ENCODE results near the gene TNFSF12.
A peak's percentile ranks its signal among the peaks of the same experiment; 100 is the strongest.

TNFSF12 gene

GRCh38 chr17:7560172-7561027, 11.5 kb downstream of the TNFSF12 start:
- H4K20me1 ChIP-seq (ENCODE audit: insufficient read depth), result no peaks in the 10 kb centered on the region
- H2AFZ ChIP-seq (ENCODE audit: low read depth), result no peak overlapping the region
- H3K36me3 ChIP-seq (ENCODE audit: insufficient read depth), result no peaks in the 10 kb centered on the region
- TF ChIP-seq, protein P1, sequence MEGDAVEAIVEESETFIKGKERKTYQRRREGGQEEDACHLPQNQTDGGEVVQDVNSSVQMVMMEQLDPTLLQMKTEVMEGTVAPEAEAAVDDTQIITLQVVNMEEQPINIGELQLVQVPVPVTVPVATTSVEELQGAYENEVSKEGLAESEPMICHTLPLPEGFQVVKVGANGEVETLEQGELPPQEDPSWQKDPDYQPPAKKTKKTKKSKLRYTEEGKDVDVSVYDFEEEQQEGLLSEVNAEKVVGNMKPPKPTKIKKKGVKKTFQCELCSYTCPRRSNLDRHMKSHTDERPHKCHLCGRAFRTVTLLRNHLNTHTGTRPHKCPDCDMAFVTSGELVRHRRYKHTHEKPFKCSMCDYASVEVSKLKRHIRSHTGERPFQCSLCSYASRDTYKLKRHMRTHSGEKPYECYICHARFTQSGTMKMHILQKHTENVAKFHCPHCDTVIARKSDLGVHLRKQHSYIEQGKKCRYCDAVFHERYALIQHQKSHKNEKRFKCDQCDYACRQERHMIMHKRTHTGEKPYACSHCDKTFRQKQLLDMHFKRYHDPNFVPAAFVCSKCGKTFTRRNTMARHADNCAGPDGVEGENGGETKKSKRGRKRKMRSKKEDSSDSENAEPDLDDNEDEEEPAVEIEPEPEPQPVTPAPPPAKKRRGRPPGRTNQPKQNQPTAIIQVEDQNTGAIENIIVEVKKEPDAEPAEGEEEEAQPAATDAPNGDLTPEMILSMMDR (conservative IDR thresholded peaks at IDR 0.05; ENCODE audit: low read depth, low read length), result peak; percentile 31
- no peak overlapping the region for H3K9ac ChIP-seq
- H3K4me1 ChIP-seq (ENCODE audit: low read depth, poor library complexity, severe bottlenecking), result no peaks in the 10 kb centered on the region
- no peaks in the 10 kb centered on the region for H3K27me3 ChIP-seq (ENCODE audit: insufficient read depth, low read depth)
- H3K27ac ChIP-seq, result no peak overlapping the region
- H3K4me3 ChIP-seq (IDR thresholded peaks at IDR 0.05; ENCODE audit: insufficient read depth, low read depth, low read length), result no peak overlapping the region
- peak overlapping the region; percentile 45; the same call in 1 of the 2 replicates for H3K4me2 ChIP-seq
- H3K79me2 ChIP-seq (ENCODE audit: insufficient read depth, low read depth), result peaks cover 8% of the 10 kb centered on the region; the same call in 1 of the 2 replicates

DNA sequence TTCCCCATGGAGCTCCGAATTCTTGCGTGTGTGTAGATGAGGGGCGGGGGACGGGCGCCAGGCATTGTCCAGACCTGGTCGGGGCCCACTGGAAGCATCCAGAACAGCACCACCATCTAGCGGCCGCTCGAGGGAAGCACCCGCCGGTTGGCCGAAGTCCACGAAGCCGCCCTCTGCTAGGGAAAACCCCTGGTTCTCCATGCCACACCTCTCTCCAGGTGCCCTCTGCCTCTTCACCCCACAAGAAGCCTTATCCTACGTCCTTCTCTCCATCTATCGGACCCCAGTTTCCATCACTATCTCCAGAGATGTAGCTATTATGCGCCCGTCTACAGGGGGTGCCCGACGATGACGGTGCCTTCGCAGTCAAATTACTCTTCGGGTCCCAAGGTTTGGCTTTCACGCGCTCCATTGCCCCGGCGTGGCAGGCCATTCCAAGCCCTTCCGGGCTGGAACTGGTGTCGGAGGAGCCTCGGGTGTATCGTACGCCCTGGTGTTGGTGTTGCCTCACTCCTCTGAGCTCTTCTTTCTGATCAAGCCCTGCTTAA, 12.2 kb downstream of the TNFSF12 start:
- H3K4me3 ChIP-seq (IDR thresholded peaks at IDR 0.05; ENCODE audit: insufficient read depth, low read depth, low read length), result no peak overlapping the region
- H3K27ac ChIP-seq, result peak overlapping the region; percentile 24; the same call in 1 of the 2 replicates
- TF ChIP-seq, protein P1 (conservative IDR thresholded peaks at IDR 0.05; ENCODE audit: low read depth, low read length), result peak; percentile 19; the same call in 1 of the 2 replicates
- peak overlapping the region; percentile 45; the same call in 1 of the 2 replicates for H3K4me2 ChIP-seq
- peaks cover 8% of the 10 kb centered on the region; the same call in 1 of the 2 replicates for H3K79me2 ChIP-seq (ENCODE audit: insufficient read depth, low read depth)
- H3K27me3 ChIP-seq (ENCODE audit: insufficient read depth, low read depth), result no peaks in the 10 kb centered on the region
- H3K36me3 ChIP-seq (ENCODE audit: insufficient read depth), result no peaks in the 10 kb centered on the region
- no peaks in the 10 kb centered on the region for H3K4me1 ChIP-seq (ENCODE audit: low read depth, poor library complexity, severe bottlenecking)
- peak overlapping the region; percentile 34; the same call in 1 of the 2 replicates for H2AFZ ChIP-seq (ENCODE audit: low read depth)
- peak overlapping the region; percentile 47; the same call in 1 of the 2 replicates for H3K9ac ChIP-seq
- H4K20me1 ChIP-seq (ENCODE audit: insufficient read depth), result no peaks in the 10 kb centered on the region

DNA sequence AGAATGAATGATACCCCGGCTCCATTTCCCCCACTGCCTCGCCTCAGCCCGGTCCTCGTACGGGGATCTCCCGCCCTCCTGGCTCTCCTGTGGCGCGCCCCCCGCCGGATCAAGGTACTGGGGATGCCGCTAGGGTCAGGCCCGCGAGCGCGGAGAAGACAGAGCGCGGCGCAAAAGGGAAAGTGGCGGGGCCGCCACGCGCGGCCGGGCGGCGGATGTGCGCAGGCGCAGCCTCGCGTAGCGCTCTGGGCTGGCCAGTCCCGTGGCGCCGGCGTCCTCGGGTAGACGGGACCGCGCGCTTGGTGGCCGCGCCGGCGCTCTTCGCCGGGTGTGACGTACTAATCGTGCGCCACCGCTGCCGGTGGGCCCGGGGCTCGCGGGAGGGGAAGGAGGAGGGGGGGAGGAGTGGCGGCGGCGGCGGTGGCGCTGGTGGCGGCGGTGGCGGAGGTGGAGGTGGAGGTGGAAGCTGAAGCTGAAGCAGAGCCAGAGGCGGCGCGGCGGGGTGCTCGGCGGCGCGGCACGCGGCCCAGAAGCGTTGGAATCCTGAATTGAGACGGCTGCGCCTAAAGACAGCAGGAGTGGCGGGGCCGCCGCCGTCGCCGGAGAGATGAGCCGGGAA, 12.8 kb downstream of the TNFSF12 start, which contains the start of gene SENP3:
Gene SENP3, plus strand, starts transcription at position 331 of the 619 bp plus-strand sequence. CDS start 1,158 bp downstream, outside the sequence.
- Histone ChIP-seq H3K79me2 (ENCODE audit: insufficient read depth, low read depth) (peaks cover 8% of the 10 kb centered on the region; the same call in 1 of the 2 replicates), H3K27me3 (ENCODE audit: insufficient read depth, low read depth) (no peaks in the 10 kb centered on the region), H3K36me3 (ENCODE audit: insufficient read depth) (no peaks in the 10 kb centered on the region), H3K27ac (peak within 1 kb of the TSS; percentile 28; the same call in 1 of the 2 replicates), H2AFZ (ENCODE audit: low read depth) (peak within 1 kb of the TSS; percentile 34; the same call in 1 of the 2 replicates), H3K4me3 (IDR thresholded peaks at IDR 0.05; ENCODE audit: insufficient read depth, low read depth, low read length) (no peak within 1 kb of the TSS), H3K4me2 (peak within 1 kb of the TSS; percentile 45), H4K20me1 (ENCODE audit: insufficient read depth) (no peaks in the 10 kb centered on the region), H3K9ac (peak within 1 kb of the TSS; percentile 47; the same call in 1 of the 2 replicates), H3K4me1 (ENCODE audit: low read depth, poor library complexity, severe bottlenecking) (no peaks in the 10 kb centered on the region)
- TF ChIP-seq, protein P1 (conservative IDR thresholded peaks at IDR 0.05; ENCODE audit: low read depth, low read length), result no peak

- Histone ChIP-seq H3K27me3 (ENCODE audit: insufficient read depth, low read depth) (no peaks in the 10 kb centered on the region), H3K79me2 (ENCODE audit: insufficient read depth, low read depth) (peaks cover 8% of the 10 kb centered on the region; the same call in 1 of the 2 replicates), H3K9ac (peak overlapping the region; percentile 47; the same call in 1 of the 2 replicates), H3K27ac (peak overlapping the region; percentile 28; the same call in 1 of the 2 replicates), H3K4me2 (peak overlapping the region; percentile 42; the same call in 1 of the 2 replicates), H3K36me3 (ENCODE audit: insufficient read depth) (no peaks in the 10 kb centered on the region), H4K20me1 (ENCODE audit: insufficient read depth) (no peaks in the 10 kb centered on the region), H3K4me1 (ENCODE audit: low read depth, poor library complexity, severe bottlenecking) (no peaks in the 10 kb centered on the region), H3K4me3 (IDR thresholded peaks at IDR 0.05; ENCODE audit: insufficient read depth, low read depth, low read length) (no peak overlapping the region), H2AFZ (ENCODE audit: low read depth) (no peak overlapping the region)
- TF ChIP-seq, protein P1 (conservative IDR thresholded peaks at IDR 0.05; ENCODE audit: low read depth, low read length), result no peak
Observed at GRCh38 chr17:7562208-7562605, 13.3 kb downstream of the TNFSF12 start.
